Inflammatory macrophage (primary cell): ENCODE data around the gene KCNH8.
"Not testable (repeated sequence)": the region's sequence is repeated elsewhere in the genome, so short reads cannot be mapped to it uniquely, and the experiment has no call there.

Experiments used
- DNase-seq, 2 donors: peaks; one replicate each; pipeline ENCODE4 v3.0.0-alpha.2; 2020 to 2022
- total RNA-seq, 18 experiments: gene quantifications; one replicate each; lab custom pipeline; 2026; ENCODE audit warnings: mixed read lengths in 6 of 18, inconsistent platforms in 2 of 18; lab: John Stamatoyannopoulos, UW

Gene KCNH8
- total RNA-seq: 0 to 0.34 (median 0.10) reads per million in 18 experiments

- DNase-seq: no peak
These were observed at the start of gene KCNH8 for GRCh38 chr3:19147905-19148767. KCNH8 (plus strand) TSS chr3:19148510; CDS start chr3:19148720, 210 bp downstream.

DNA sequence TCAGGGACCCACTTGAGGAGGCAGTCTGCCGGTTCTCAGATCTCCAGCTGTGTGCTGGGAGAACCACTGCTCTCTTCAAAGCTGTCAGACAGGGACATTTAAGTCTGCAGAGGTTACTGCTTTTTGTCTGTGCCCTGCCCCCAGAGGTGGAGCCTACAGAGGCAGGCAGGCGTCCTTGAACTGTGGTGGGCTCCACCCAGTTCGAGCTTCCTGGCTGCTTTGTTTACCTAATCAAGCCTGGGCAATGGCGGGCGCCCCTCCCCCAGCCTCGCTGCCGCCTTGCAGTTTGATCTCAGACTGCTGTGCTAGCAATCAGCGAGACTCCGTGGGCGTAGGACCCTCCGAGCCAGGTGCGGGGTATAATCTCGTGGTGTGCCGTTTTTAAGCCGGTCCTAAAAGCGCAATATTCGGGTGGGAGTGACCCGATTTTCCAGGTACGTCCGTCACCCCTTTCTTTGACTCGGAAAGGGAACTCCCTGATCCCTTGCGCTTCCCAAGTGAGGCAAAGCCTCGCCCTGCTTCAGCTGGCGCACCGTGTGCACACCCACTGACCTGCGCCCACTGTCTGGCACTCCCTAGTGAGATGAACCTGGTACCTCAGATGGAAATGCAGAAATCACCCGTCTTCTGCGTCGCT lies 45.5 kb upstream of the KCNH8 start:
- DNase-seq: not testable (repeated sequence)

GRCh38 chr3:19103510-19103909 lies 44.8 kb upstream of the KCNH8 start:
- no peak for DNase-seq

DNA sequence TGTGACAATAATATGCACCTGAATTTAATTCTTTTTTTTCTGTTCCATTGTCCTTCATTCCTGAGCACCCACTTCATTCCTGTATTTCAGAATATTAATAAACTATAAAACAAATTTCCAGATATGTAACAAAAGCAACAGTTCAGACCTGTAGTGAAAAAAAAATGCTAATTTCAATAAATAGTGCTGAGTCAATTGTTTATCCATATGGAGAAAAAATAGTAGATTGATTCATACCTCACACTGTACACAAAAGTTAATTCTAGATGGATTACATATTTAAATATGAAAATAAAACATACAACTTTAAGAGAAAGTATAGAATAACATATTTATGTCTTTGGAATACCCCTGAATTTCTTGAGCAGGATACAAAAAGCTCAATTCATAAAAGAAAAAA lies 43.9 kb upstream of the KCNH8 start:
- DNase-seq: no peak

GRCh38 chr3:19105826-19106225 lies 42.5 kb upstream of the KCNH8 start:
- peak; percentile 4 to 11 for DNase-seq

- no peak for DNase-seq
These were observed 42.0 kb upstream of the KCNH8 start for GRCh38 chr3:19106307-19106706.

- DNase-seq: no peak
These were observed 40.6 kb upstream of the KCNH8 start for GRCh38 chr3:19107719-19108118.

DNA sequence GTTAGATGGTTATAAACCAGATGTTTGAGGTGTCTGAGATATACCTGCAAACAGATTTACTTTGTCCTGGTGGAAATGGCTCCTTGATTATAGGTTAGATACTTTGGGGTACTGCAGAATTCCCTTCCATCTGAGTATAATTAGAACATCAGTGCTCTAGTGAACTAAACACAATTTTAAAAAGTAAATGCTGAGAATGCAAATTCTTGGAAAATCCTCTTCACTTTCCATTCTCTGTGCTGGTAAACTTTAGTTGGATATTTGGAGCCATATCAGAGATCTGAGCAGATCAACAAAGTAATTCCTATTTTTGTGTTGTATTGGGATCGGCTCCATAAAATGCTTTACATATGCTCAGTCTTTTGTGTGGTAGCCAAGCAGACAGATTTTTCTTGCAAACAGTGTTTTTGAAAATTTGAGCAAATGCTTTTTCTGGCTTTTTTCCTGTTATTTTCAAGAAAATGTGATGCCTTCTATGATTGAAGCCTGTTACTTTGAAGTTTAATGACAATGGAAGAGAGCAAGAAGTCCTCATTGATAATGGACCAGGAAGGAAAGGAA lies 37.9 kb upstream of the KCNH8 start:
- DNase-seq: no peak

GRCh38 chr3:19114461-19114860 lies 33.8 kb upstream of the KCNH8 start:
- no peak for DNase-seq

DNA sequence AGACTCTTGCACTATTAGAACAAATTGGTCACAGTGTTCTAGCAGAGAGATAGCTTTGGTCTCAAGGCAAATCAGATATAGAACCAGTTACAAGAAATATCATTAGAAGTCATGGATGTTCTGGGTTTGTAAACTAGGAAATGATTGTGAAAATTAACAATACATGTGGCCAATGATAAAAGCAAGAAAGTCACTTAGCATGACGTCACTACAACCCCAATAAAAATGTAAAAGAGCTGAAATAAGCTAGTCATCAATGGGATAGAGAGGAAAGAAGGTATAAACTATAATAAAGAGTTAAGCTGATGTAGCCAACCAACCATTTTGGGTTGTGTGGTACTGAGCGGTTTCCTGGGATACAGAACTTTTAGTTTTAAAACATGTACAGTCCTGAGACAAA lies 32.1 kb upstream of the KCNH8 start:
- DNase-seq: no peak

GRCh38 chr3:19124752-19125151 lies 23.6 kb upstream of the KCNH8 start:
- no peak for DNase-seq

DNA sequence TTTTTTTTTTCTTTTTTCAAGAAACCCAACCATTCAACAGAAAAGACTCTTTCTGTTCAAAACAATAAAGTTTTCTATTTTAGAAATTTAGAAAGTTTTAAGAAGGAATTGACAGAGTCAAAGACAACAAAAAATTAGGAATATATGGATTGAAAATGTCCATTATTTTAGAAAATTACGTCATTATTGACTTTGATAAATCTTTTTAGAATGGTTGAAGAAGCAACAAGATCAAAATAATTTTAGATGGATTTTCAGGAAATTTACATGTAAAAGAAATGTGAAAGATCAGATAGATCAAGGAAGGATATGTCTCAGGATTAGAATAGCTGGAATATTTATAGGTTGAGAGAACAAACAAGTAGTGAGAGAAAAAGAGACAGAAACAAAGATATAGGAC lies 8.4 kb upstream of the KCNH8 start:
- DNase-seq: no peak

GRCh38 chr3:19146685-19147650 lies 1.3 kb upstream of the KCNH8 start:
- peak; percentile 12 to 52 for DNase-seq

DNA sequence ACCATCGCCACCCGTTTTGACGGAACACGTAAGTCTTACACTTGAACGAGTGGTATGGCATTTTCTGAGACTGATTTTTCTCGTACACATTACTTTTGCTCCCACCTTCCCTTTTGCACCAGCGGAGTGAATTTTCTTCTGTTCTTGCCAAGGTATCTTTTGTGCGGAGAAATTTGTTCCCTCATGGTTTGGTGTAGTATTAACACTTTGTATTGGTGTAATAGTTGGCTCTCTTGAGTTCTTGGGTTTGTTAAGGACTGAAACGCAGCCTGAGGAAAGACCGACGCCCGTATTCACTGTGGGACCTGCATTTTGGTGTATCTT lies 420 bp downstream of the KCNH8 start:
- DNase-seq: no peak

GRCh38 chr3:19149368-19149767 lies 1.1 kb downstream of the KCNH8 start:
- DNase-seq: peak; percentile 11 to 52

- no peak for DNase-seq
These were observed 2.9 kb downstream of the KCNH8 start for GRCh38 chr3:19151171-19151570.

DNA sequence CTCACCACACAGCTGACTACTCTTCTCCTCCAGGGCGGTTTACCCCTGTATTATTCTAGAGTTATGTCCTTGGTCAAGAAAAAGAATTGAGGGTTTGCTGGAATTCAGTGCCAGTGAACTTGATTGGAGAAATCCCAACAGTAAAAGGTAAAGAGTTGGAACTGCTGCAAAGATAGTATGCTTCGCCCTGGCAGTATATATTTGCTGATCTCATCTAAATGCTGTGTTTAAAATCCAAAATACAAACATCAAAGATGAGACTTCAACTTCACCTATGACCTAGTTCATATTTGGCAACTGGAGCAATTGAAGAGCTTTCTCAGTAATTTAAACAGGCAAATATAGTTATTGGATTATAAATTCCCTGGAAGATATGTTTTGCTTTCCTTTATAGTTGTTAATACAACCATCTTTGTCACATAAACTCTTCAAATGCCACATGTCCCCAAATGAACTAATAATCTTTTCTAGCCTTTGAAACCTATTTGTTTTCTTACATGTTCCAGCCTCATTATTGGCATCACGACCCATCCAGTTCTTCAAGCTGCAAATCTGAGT lies 6.5 kb downstream of the KCNH8 start:
- no peak for DNase-seq

GRCh38 chr3:19155375-19155774 lies 7.1 kb downstream of the KCNH8 start:
- no peak for DNase-seq

- DNase-seq: no peak
These were observed 11.8 kb downstream of the KCNH8 start for GRCh38 chr3:19159966-19160635.

- DNase-seq: no peak
These were observed 17.3 kb downstream of the KCNH8 start for GRCh38 chr3:19165654-19166053.

GRCh38 chr3:19171794-19172193 lies 23.5 kb downstream of the KCNH8 start:
- DNase-seq: no peak

GRCh38 chr3:19173945-19174344 lies 25.6 kb downstream of the KCNH8 start:
- no peak for DNase-seq
